MM.1S (cell line): ENCODE measurements around the gene CUL5.

Source experiments
- DNase-seq: peaks from one replicate; pipeline ENCODE4 v3.0.0-alpha.2; 2015
- H2AFZ ChIP-seq: fragments of 300-600 bp; sonication (generic); 2 replicates; pipeline ENCODE4 v1.6.0; 2016; ENCODE audit warnings: antibody characterized with exemption, low read length
- H3F3A ChIP-seq: fragments of 300-600 bp; sonication (generic); 2 replicates; pipeline ENCODE4 v1.6.1; 2016; ENCODE audit warnings: mild to moderate bottlenecking, antibody characterized with exemption, low read length, moderate library complexity, mixed read lengths; ENCODE audit not compliant: insufficient read depth
- H3K27ac ChIP-seq: fragments of 300-600 bp; sonication (generic); 2 replicates; pipeline ENCODE4 v1.5.1; 2016; ENCODE audit warnings: mild to moderate bottlenecking, low read length
- H3K27me3 ChIP-seq: fragments of 300-600 bp; sonication (generic); replicated peaks from 2 replicates; pipeline ENCODE4 v1.6.0; 2016; ENCODE audit warnings: low read length; ENCODE audit not compliant: insufficient read depth
- H3K36me3 ChIP-seq: fragments of 300-600 bp; sonication (generic); replicated peaks from 2 replicates; pipeline ENCODE4 v1.6.1; 2016; ENCODE audit warnings: mild to moderate bottlenecking, low read length, mixed read lengths; ENCODE audit not compliant: insufficient read depth
- H3K4me1 ChIP-seq: fragments of 300-600 bp; sonication (generic); 2 replicates; pipeline ENCODE4 v1.6.1; 2016; ENCODE audit warnings: low read length, mixed read lengths
- H3K4me2 ChIP-seq: fragments of 300-600 bp; sonication (generic); 2 replicates; pipeline ENCODE4 v1.6.0; 2016; ENCODE audit warnings: low read depth, low read length
- H3K4me3 ChIP-seq: fragments of 300-600 bp; sonication (generic); 2 replicates; pipeline ENCODE4 v1.5.1; 2016; ENCODE audit warnings: low read length, mixed read lengths
- H3K79me2 ChIP-seq: fragments of 300-600 bp; sonication (generic); 2 replicates; pipeline ENCODE4 v1.6.1; 2016; ENCODE audit warnings: mixed run types, low read length, mixed read lengths
- H3K9ac ChIP-seq: fragments of 300-600 bp; sonication (generic); 2 replicates; pipeline ENCODE4 v1.6.1; 2016; ENCODE audit warnings: low read length, mixed read lengths
- H3K9me2 ChIP-seq: fragments of 300-600 bp; sonication (generic); replicated peaks from 2 replicates; pipeline ENCODE4 v1.6.1; 2016; ENCODE audit warnings: mild to moderate bottlenecking, low read length, mixed read lengths; ENCODE audit not compliant: insufficient read depth
- H3K9me3 ChIP-seq: fragments of 300-600 bp; sonication (generic); replicated peaks from 2 replicates; pipeline ENCODE4 v1.6.1; 2016; ENCODE audit warnings: mild to moderate bottlenecking, low read length, mixed read lengths; ENCODE audit not compliant: insufficient read depth
- H4K20me1 ChIP-seq: fragments of 300-600 bp; sonication (generic); 2 replicates; pipeline ENCODE4 v1.6.1; 2016; ENCODE audit warnings: mild to moderate bottlenecking, low read length, moderate library complexity, mixed read lengths; ENCODE audit not compliant: insufficient read depth
- CTCF ChIP-seq: fragments of 300-600 bp; sonication (generic); IDR thresholded peaks from 2 replicates; pipeline ENCODE4 v1.5.1; 2016; ENCODE audit warnings: antibody characterized with exemption, low read length, mixed read lengths
- EZH2 ChIP-seq: fragments of 300-600 bp; sonication (generic); optimal IDR thresholded peaks from 2 replicates; pipeline ENCODE3; 2017; ENCODE audit warnings: low read depth, mild to moderate bottlenecking, antibody characterized with exemption, low read length, mixed read lengths
- EZH2phosphoT487 ChIP-seq: fragments of 300-600 bp; sonication (generic); IDR thresholded peaks from 2 replicates; pipeline ENCODE4 v1.6.1; 2018; ENCODE audit warnings: antibody characterized with exemption, low read length

Gene CUL5

GRCh38 chr11:108009497-108010370, 1.0 kb downstream of the CUL5 start:
- peak overlapping the region; percentile 94 for H3K4me2 ChIP-seq
- DNase-seq: no peak
- peak overlapping the region; percentile 79 for H3K27ac ChIP-seq

GRCh38 chr11:108012139-108012725, 3.5 kb downstream of the CUL5 start:
- Histone ChIP-seq H3K9me2 (no peaks in the 10 kb centered on the region), H3K4me2 (no peak overlapping the region), H2AFZ (no peak overlapping the region), H3K36me3 (no peaks in the 10 kb centered on the region), H3F3A (peaks cover 8% of the 10 kb centered on the region), H3K27ac (no peak overlapping the region), H4K20me1 (0 out of 2 replicates have a peak, but pooled peaks cover 3% of the 10 kb centered on the region), H3K9ac (no peak overlapping the region), H3K79me2 (peaks cover 84% of the 10 kb centered on the region), H3K4me1 (peaks cover 4% of the 10 kb centered on the region), H3K9me3 (no peaks in the 10 kb centered on the region), H3K27me3 (no peaks in the 10 kb centered on the region), H3K4me3 (no peak overlapping the region)
- DNase-seq: no peak
- no peak for TF ChIP-seq EZH2phosphoT487
- TF ChIP-seq EZH2: no peak
- TF ChIP-seq CTCF: no peak

More at GRCh38 chr11:108009497-108010370, 1.0 kb downstream of the CUL5 start:
- Histone ChIP-seq H4K20me1 (no peaks in the 10 kb centered on the region), H3K36me3 (no peaks in the 10 kb centered on the region), H3K4me1 (peaks cover 4% of the 10 kb centered on the region), H3F3A (peaks cover 8% of the 10 kb centered on the region), H3K9ac (peak overlapping the region; percentile 96), H3K27me3 (no peaks in the 10 kb centered on the region), H3K9me2 (no peaks in the 10 kb centered on the region), H2AFZ (peak overlapping the region; percentile 98), H3K4me3 (peak overlapping the region; percentile 92), H3K79me2 (peaks cover 59% of the 10 kb centered on the region), H3K9me3 (no peaks in the 10 kb centered on the region)
- no peak for TF ChIP-seq EZH2
- TF ChIP-seq CTCF: no peak
- TF ChIP-seq EZH2phosphoT487: no peak

GRCh38 chr11:108016647-108017046, 7.9 kb downstream of the CUL5 start:
- Histone ChIP-seq H4K20me1 (peaks cover 13% of the 10 kb centered on the region; the same call in 1 of the 2 replicates), H3K4me3 (no peak overlapping the region), H3K27ac (no peak overlapping the region), H2AFZ (no peak overlapping the region), H3K4me2 (no peak overlapping the region), H3K9me2 (no peaks in the 10 kb centered on the region), H3K79me2 (peaks cover 98% of the 10 kb centered on the region), H3K9me3 (no peaks in the 10 kb centered on the region), H3K9ac (no peak overlapping the region), H3F3A (no peaks in the 10 kb centered on the region; the same call in 1 of the 2 replicates), H3K36me3 (no peaks in the 10 kb centered on the region), H3K4me1 (no peaks in the 10 kb centered on the region), H3K27me3 (no peaks in the 10 kb centered on the region)
- TF ChIP-seq CTCF (no peak), EZH2phosphoT487 (no peak), EZH2 (no peak)
- no peak for DNase-seq
